Skeletal muscle satellite cell (primary cell): ENCODE results near the gene RNF144B.

Experiments
- H3K27me3 ChIP-seq: 2 replicates; pipeline ENCODE4 v1.7.0; 2013; ENCODE audit warnings: low read length; ENCODE audit not compliant: control insufficient read depth, insufficient read depth
- H3K36me3 ChIP-seq: 2 replicates; pipeline ENCODE4 v1.7.0; 2013; ENCODE audit warnings: mild to moderate bottlenecking, control low read depth, low read length; ENCODE audit not compliant: insufficient read depth
- H3K4me1 ChIP-seq: 2 replicates; pipeline ENCODE4 v1.7.0; 2013; ENCODE audit warnings: low read length; ENCODE audit not compliant: control insufficient read depth, insufficient read depth
- H3K4me2 ChIP-seq: 2 replicates; pipeline ENCODE4 v1.7.0; 2013; ENCODE audit warnings: mild to moderate bottlenecking, low read length
- H3K4me3 ChIP-seq: 2 replicates; pipeline ENCODE4 v1.7.0; 2013; ENCODE audit warnings: low read length
- H3K9ac ChIP-seq: 2 replicates; pipeline ENCODE4 v1.7.0; 2013; ENCODE audit warnings: mild to moderate bottlenecking, low read depth, low read length, moderate library complexity
- H3K9me3 ChIP-seq: replicated peaks from 2 replicates; pipeline ENCODE4 v1.7.0; 2013; ENCODE audit warnings: mild to moderate bottlenecking, control low read depth, low read length

RNF144B gene

DNA sequence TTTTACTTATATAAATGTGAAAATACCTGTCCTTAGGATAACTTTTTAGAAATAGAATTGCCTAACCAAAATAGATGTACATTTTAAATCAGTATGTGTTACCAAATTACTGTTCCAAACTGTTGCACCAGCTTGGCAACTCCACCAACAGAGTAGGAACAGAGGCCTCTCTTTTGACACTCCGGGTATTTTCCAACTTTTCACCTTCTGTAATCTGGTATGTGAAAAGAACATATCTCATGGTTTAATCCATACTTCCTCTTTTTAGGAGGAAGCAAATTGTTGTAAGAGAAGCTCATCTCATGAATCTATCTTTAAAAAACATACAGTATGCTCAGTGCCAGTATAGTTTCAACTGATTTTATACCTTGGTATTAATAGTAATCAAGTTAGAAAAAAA is 24.9 kb downstream of the RNF144B start:
- Histone ChIP-seq H3K4me1 (peaks cover 12% of the 10 kb centered on the region), H3K4me2 (no peak overlapping the region), H3K36me3 (no peaks in the 10 kb centered on the region), H3K9me3 (no peaks in the 10 kb centered on the region), H3K27me3 (no peaks in the 10 kb centered on the region), H3K9ac (no peak overlapping the region), H3K4me3 (no peak overlapping the region)

- peaks cover 12% of the 10 kb centered on the region for H3K4me1 ChIP-seq
- no peaks in the 10 kb centered on the region for H3K36me3 ChIP-seq
- H3K4me3 ChIP-seq: no peak overlapping the region
- no peak overlapping the region for H3K4me2 ChIP-seq
- H3K9me3 ChIP-seq: no peaks in the 10 kb centered on the region
- no peak overlapping the region for H3K9ac ChIP-seq
- H3K27me3 ChIP-seq: no peaks in the 10 kb centered on the region
These were observed 25.5 kb downstream of the RNF144B start for GRCh38 chr6:18412644-18413043.

- Histone ChIP-seq H3K4me2 (no peak overlapping the region), H3K4me1 (peaks cover 12% of the 10 kb centered on the region), H3K9me3 (no peaks in the 10 kb centered on the region), H3K27me3 (no peaks in the 10 kb centered on the region), H3K9ac (no peak overlapping the region), H3K36me3 (no peaks in the 10 kb centered on the region), H3K4me3 (no peak overlapping the region)
These were observed 26.2 kb downstream of the RNF144B start for GRCh38 chr6:18413381-18413780.

GRCh38 chr6:18414116-18414515 is 27.0 kb downstream of the RNF144B start:
- H3K9ac ChIP-seq: no peak overlapping the region
- no peaks in the 10 kb centered on the region for H3K27me3 ChIP-seq
- H3K4me3 ChIP-seq: no peak overlapping the region
- no peaks in the 10 kb centered on the region for H3K36me3 ChIP-seq
- H3K4me1 ChIP-seq: peaks cover 12% of the 10 kb centered on the region
- H3K4me2 ChIP-seq: no peak overlapping the region
- H3K9me3 ChIP-seq: no peaks in the 10 kb centered on the region

GRCh38 chr6:18415207-18415606 is 28.1 kb downstream of the RNF144B start:
- Histone ChIP-seq H3K27me3 (peaks cover 2% of the 10 kb centered on the region), H3K36me3 (no peaks in the 10 kb centered on the region), H3K4me3 (no peak overlapping the region), H3K4me1 (peaks cover 12% of the 10 kb centered on the region), H3K9me3 (no peaks in the 10 kb centered on the region), H3K9ac (no peak overlapping the region), H3K4me2 (no peak overlapping the region)

DNA sequence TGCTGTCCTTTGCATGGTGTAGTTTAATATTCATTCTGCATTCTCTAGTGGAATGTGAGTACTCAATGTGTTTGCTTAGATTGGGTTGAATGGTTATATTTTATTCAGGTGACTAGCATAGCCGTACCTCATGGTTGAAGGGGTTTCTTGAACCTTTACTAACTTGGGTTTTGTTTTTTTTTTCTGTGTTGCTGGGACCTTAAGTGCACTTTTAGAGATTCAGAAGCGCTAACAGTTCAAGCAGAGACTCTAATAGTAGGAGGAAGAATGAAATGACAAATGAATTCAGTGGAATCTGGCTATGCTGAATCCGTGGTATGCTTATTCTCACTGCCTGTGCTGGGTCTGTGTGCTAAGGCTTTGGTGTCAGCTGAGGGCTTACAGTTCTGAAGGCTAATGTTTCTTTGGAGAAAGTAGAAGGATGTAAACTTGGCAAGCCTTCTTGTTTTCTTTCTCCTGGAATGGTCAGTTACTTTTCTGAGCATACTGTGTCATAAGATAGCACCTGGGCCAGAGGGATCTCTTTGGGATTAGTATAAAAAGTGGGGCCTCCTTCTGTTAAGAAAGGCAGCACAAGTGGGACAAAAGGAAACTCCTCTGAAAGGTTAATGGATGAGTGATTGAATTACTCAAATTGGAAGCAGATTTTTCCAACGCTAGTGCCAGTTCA is 28.7 kb downstream of the RNF144B start:
- Histone ChIP-seq H3K4me3 (no peak overlapping the region), H3K4me1 (peaks cover 12% of the 10 kb centered on the region), H3K9me3 (no peaks in the 10 kb centered on the region), H3K4me2 (no peak overlapping the region), H3K9ac (no peak overlapping the region), H3K36me3 (no peaks in the 10 kb centered on the region), H3K27me3 (peaks cover 2% of the 10 kb centered on the region)

GRCh38 chr6:18416341-18416679 is 29.2 kb downstream of the RNF144B start:
- no peaks in the 10 kb centered on the region for H3K36me3 ChIP-seq
- no peak overlapping the region for H3K9ac ChIP-seq
- no peaks in the 10 kb centered on the region for H3K9me3 ChIP-seq
- peaks cover 12% of the 10 kb centered on the region for H3K4me1 ChIP-seq
- H3K4me2 ChIP-seq: no peak overlapping the region
- H3K27me3 ChIP-seq: peaks cover 2% of the 10 kb centered on the region
- no peak overlapping the region for H3K4me3 ChIP-seq

- Histone ChIP-seq H3K36me3 (no peaks in the 10 kb centered on the region), H3K9me3 (no peaks in the 10 kb centered on the region), H3K4me3 (no peak overlapping the region), H3K4me1 (peaks cover 5% of the 10 kb centered on the region), H3K4me2 (no peak overlapping the region), H3K9ac (no peak overlapping the region), H3K27me3 (peaks cover 2% of the 10 kb centered on the region)
These were observed 33.2 kb downstream of the RNF144B start for GRCh38 chr6:18420328-18420727.

- Histone ChIP-seq H3K4me2 (no peak overlapping the region), H3K4me1 (no peaks in the 10 kb centered on the region), H3K9me3 (no peaks in the 10 kb centered on the region), H3K36me3 (no peaks in the 10 kb centered on the region), H3K27me3 (peaks cover 2% of the 10 kb centered on the region), H3K4me3 (no peak overlapping the region), H3K9ac (no peak overlapping the region)
These were observed 35.0 kb downstream of the RNF144B start for GRCh38 chr6:18422136-18422535.

DNA sequence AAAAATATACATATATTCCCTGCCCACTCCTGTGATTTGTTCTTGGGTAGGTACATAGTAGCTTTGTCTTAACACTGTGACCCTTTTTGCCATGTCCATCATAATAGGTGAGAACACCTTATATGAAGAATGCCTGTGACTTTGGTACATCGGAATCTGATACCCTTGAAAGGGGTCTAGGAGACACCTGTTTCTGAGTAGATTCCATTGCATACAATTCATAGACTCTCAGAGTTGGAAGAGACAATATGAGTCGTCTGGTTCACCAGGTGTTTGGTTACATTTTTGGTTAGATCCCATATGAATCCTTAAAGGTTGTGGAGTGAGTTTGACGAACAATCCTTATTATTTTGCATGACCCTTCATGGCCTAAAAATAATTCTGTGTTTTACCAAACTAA is 36.3 kb downstream of the RNF144B start:
- Histone ChIP-seq H3K4me3 (no peak overlapping the region), H3K9ac (no peak overlapping the region), H3K27me3 (peaks cover 2% of the 10 kb centered on the region), H3K9me3 (no peaks in the 10 kb centered on the region), H3K4me2 (no peak overlapping the region), H3K36me3 (no peaks in the 10 kb centered on the region), H3K4me1 (no peaks in the 10 kb centered on the region)

DNA sequence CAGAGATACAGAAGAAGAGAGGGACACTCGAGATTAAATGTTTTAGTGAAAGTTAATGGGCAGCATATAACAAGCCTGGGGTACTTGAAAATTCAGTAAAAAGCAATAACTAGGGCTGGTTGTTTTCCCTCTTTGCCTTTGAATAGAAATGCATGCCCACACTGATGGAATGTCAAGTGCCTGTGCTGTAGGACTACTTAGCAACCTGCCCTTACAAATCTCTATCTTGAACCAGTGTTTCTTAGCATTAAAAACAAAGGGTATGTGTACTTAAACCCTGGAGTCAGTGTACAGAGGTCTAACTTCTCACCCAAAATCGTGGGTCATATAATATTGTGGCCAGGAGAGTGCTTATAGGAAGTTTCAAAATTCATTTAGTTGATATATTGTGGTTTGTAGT is 37.1 kb downstream of the RNF144B start:
- H3K36me3 ChIP-seq: no peaks in the 10 kb centered on the region
- H3K4me2 ChIP-seq: no peak overlapping the region
- no peaks in the 10 kb centered on the region for H3K4me1 ChIP-seq
- no peak overlapping the region for H3K9ac ChIP-seq
- no peaks in the 10 kb centered on the region for H3K9me3 ChIP-seq
- peaks cover 2% of the 10 kb centered on the region for H3K27me3 ChIP-seq
- no peak overlapping the region for H3K4me3 ChIP-seq

DNA sequence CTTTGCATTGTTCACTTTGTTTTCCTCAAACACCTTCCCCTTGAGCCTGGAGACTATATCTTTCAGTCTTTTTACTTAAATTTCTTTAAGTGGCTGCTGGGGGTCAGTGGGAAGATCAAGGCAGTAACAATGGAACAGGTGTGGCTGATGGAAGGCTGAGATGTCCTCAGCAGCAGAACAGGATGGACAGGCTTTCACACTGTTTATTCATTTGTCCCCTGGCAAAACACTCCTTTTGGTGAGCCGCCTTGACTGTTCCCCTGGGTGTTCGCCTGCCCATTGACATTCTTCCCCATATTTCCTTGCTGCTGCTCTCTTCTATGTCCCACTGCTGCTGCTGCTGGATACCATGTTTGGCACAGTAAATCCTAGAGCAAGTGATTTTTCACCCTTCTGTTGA is 38.1 kb downstream of the RNF144B start:
- no peak overlapping the region for H3K4me3 ChIP-seq

More for the DNA sequence above, 38.1 kb downstream of the RNF144B start:
- Histone ChIP-seq H3K36me3 (no peaks in the 10 kb centered on the region), H3K4me2 (no peak overlapping the region), H3K4me1 (no peaks in the 10 kb centered on the region), H3K27me3 (no peaks in the 10 kb centered on the region), H3K9ac (no peak overlapping the region), H3K9me3 (no peaks in the 10 kb centered on the region)
